Measurements from ENCODE around the gene CBFB. TPM values are rescaled to one million over a fixed set of nuclear protein-coding genes. Genes with fewer than 3 reads are reported as not detected.

The CBFB gene
- total and polyA plus RNA-seq, 2 of the 13 experiments (the other 11 are each of a cell fraction or from before 2014, with no cell fraction given) = 22.1 to 70.8 TPM

DNA sequence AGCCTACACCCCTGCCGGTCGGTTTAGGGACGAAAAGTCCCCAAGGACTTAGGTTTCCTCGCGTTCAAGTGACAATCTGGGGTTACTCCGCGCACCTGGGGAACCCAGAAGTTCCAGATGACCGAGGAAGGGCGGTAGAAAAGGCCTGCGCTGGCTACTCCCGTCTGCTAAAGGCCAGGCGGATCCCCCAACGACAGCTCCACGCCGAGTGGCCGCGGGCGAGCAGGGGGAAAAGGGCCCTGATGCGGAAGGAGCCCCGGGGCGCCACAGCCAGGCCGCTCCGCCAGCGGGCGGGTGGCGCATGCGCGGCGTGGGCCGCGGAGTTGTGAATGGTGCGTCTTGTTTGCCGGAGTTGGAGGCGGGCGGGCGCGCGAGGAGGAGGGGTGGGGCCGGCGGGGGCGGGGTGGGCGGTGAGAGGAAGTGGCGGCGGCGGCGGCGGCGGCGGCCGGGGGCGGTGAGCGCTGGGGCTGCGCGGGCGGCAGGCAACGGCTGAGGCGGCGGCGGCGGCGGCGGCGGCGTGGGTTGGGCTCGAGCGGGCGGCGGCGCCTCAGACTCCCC, at the start of gene CBFB (continued):
- TF ChIP-seq, protein P1, sequence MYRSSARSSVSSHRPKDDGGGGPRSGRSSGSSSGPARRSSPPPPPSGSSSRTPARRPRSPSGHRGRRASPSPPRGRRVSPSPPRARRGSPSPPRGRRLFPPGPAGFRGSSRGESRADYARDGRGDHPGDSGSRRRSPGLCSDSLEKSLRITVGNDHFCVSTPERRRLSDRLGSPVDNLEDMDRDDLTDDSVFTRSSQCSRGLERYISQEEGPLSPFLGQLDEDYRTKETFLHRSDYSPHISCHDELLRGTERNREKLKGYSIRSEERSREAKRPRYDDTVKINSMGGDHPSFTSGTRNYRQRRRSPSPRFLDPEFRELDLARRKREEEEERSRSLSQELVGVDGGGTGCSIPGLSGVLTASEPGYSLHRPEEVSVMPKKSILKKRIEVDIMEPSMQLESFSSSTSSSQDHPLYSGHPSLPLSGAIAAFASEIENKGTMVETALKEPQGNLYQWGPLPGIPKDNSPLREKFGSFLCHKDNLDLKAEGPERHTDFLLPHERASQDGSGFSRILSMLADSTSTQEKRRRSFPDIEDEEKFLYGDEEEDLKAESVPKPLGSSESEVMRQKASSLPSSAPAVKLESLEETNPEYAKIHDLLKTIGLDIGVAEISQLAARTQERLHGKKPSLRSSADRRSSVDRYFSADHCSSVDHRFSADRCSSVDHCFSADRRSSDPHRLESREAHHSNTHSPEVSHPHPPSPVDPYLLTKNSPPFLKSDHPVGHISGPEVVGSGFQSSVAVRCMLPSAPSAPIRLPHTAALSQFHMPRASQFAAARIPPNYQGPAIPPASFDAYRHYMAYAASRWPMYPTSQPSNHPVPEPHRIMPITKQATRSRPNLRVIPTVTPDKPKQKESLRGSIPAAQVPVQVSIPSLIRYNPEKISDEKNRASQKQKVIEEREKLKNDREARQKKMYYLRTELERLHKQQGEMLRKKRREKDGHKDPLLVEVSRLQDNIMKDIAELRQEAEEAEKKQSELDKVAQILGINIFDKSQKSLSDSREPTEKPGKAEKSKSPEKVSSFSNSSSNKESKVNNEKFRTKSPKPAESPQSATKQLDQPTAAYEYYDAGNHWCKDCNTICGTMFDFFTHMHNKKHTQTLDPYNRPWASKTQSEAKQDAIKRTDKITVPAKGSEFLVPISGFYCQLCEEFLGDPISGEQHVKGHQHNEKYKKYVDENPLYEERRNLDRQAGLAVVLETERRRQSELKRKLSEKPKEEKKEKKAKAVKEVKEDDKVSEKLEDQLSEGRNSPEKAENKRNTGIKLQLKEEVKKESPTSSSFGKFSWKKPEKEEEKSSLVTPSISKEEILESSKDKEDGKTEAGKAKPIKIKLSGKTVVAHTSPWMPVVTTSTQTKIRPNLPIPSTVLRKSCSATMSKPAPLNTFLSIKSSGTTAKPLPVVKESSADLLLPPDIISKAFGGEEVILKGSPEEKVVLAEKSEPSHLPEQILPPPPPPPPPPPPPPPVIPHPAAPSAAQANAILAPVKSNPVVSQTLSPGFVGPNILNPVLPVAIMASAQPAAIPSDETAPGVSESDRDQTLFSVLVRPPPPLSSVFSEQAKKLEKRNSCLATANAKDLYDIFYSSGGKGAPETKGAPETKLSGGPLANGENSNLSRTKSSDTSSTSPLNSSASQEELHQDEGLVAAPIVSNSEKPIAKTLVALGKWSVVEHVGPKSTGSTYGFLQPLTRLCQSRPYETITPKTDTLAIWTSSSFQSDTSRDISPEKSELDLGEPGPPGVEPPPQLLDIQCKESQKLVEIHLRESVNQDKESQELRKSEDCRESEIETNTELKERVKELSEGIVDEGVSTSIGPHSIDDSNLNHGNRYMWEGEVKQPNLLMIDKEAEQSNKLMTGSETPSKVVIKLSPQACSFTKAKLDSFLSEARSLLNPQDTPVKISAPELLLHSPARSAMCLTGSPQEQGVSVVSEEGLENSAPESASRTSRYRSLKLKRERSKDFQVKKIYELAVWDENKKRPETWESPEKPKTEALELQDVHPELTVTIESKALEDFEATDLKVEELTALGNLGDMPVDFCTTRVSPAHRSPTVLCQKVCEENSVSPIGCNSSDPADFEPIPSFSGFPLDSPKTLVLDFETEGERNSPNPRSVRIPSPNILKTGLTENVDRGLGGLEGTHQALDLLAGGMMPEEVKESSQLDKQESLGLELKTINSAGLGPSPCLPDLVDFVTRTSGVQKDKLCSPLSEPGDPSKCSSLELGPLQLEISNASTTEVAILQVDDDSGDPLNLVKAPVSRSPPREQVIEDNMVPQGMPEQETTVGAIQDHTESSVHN (CRISPR knock-in tag; IDR thresholded peaks at IDR 0.05) = peak; percentile 18; the same call in 1 of the 2 replicates
- TF ChIP-seq, protein P2, sequence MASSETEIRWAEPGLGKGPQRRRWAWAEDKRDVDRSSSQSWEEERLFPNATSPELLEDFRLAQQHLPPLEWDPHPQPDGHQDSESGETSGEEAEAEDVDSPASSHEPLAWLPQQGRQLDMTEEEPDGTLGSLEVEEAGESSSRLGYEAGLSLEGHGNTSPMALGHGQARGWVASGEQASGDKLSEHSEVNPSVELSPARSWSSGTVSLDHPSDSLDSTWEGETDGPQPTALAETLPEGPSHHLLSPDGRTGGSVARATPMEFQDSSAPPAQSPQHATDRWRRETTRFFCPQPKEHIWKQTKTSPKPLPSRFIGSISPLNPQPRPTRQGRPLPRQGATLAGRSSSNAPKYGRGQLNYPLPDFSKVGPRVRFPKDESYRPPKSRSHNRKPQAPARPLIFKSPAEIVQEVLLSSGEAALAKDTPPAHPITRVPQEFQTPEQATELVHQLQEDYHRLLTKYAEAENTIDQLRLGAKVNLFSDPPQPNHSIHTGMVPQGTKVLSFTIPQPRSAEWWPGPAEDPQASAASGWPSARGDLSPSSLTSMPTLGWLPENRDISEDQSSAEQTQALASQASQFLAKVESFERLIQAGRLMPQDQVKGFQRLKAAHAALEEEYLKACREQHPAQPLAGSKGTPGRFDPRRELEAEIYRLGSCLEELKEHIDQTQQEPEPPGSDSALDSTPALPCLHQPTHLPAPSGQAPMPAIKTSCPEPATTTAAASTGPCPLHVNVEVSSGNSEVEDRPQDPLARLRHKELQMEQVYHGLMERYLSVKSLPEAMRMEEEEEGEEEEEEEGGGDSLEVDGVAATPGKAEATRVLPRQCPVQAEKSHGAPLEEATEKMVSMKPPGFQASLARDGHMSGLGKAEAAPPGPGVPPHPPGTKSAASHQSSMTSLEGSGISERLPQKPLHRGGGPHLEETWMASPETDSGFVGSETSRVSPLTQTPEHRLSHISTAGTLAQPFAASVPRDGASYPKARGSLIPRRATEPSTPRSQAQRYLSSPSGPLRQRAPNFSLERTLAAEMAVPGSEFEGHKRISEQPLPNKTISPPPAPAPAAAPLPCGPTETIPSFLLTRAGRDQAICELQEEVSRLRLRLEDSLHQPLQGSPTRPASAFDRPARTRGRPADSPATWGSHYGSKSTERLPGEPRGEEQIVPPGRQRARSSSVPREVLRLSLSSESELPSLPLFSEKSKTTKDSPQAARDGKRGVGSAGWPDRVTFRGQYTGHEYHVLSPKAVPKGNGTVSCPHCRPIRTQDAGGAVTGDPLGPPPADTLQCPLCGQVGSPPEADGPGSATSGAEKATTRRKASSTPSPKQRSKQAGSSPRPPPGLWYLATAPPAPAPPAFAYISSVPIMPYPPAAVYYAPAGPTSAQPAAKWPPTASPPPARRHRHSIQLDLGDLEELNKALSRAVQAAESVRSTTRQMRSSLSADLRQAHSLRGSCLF (CRISPR knock-in tag; IDR thresholded peaks at IDR 0.05; ENCODE audit: borderline replicate concordance) = 0 out of 2 replicates have a peak, but pooled peaks have one; percentile 66
- TF ChIP-seq FOXJ3 (CRISPR knock-in tag; IDR thresholded peaks at IDR 0.05; ENCODE audit: borderline replicate concordance) (peak; percentile 46; the same call in 1 of the 2 replicates), BCL6 (CRISPR knock-in tag; IDR thresholded peaks at IDR 0.05) (peak; percentile 62), ZBTB37 (CRISPR knock-in tag; IDR thresholded peaks at IDR 0.05) (no peak)
- TF ChIP-seq, protein P3, sequence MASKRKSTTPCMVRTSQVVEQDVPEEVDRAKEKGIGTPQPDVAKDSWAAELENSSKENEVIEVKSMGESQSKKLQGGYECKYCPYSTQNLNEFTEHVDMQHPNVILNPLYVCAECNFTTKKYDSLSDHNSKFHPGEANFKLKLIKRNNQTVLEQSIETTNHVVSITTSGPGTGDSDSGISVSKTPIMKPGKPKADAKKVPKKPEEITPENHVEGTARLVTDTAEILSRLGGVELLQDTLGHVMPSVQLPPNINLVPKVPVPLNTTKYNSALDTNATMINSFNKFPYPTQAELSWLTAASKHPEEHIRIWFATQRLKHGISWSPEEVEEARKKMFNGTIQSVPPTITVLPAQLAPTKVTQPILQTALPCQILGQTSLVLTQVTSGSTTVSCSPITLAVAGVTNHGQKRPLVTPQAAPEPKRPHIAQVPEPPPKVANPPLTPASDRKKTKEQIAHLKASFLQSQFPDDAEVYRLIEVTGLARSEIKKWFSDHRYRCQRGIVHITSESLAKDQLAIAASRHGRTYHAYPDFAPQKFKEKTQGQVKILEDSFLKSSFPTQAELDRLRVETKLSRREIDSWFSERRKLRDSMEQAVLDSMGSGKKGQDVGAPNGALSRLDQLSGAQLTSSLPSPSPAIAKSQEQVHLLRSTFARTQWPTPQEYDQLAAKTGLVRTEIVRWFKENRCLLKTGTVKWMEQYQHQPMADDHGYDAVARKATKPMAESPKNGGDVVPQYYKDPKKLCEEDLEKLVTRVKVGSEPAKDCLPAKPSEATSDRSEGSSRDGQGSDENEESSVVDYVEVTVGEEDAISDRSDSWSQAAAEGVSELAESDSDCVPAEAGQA (IDR thresholded peaks at IDR 0.05; ENCODE audit: low read depth) = peak; percentile 69; the same call in 1 of the 2 replicates
- TF ChIP-seq, protein P3 (CRISPR knock-in tag; IDR thresholded peaks at IDR 0.05; ENCODE audit: borderline replicate concordance) = peak; percentile 63; the same call in 1 of the 2 replicates
